GM18909 (cell line): ENCODE measurements around the gene KIAA1217.

Experiments used
- ATAC-seq: cut with Tn5 transposase; IDR thresholded peaks from one replicate; pipeline ENCODE4 v1.9.1; 2021; ENCODE audit warnings: mild to moderate bottlenecking; ENCODE audit not compliant: unreplicated experiment, poor library complexity

The KIAA1217 gene

GRCh38 chr10:24240041-24240751 lies 31.3 kb downstream of the KIAA1217 start:
- ATAC-seq: no peak

GRCh38 chr10:24241536-24242040 lies 32.6 kb downstream of the KIAA1217 start:
- no peak for ATAC-seq

- no peak for ATAC-seq
Measured at GRCh38 chr10:24242562-24242961, 33.6 kb downstream of the KIAA1217 start.

GRCh38 chr10:24246365-24246764 lies 37.4 kb downstream of the KIAA1217 start:
- no peak for ATAC-seq

- ATAC-seq: no peak
Measured at GRCh38 chr10:24247841-24248240, 38.9 kb downstream of the KIAA1217 start.

GRCh38 chr10:24249829-24250415 lies 41.0 kb downstream of the KIAA1217 start:
- ATAC-seq: no peak

- no peak for ATAC-seq
Measured at GRCh38 chr10:24251547-24251946, 42.6 kb downstream of the KIAA1217 start.

- no peak for ATAC-seq
Measured at GRCh38 chr10:24254180-24254579, 45.2 kb downstream of the KIAA1217 start.

GRCh38 chr10:24255115-24255880 lies 46.4 kb downstream of the KIAA1217 start:
- no peak for ATAC-seq

- no peak for ATAC-seq
Measured at GRCh38 chr10:24255881-24256311, 47.0 kb downstream of the KIAA1217 start.

GRCh38 chr10:24256619-24257107 lies 47.7 kb downstream of the KIAA1217 start:
- ATAC-seq: no peak

GRCh38 chr10:24257588-24257987 lies 48.6 kb downstream of the KIAA1217 start:
- no peak for ATAC-seq

- ATAC-seq: no peak
Measured at GRCh38 chr10:24259365-24260130, 50.6 kb downstream of the KIAA1217 start.

- no peak for ATAC-seq
Measured at GRCh38 chr10:24261627-24262026, 52.7 kb downstream of the KIAA1217 start.

- ATAC-seq: no peak
Measured at GRCh38 chr10:24262929-24263590, 54.1 kb downstream of the KIAA1217 start.

GRCh38 chr10:24269476-24269875 lies 60.5 kb downstream of the KIAA1217 start:
- no peak for ATAC-seq

GRCh38 chr10:24272374-24272773 lies 63.4 kb downstream of the KIAA1217 start:
- ATAC-seq: no peak

- no peak for ATAC-seq
Measured at GRCh38 chr10:24277277-24277676, 68.3 kb downstream of the KIAA1217 start.

- ATAC-seq: no peak
Measured at GRCh38 chr10:24277771-24278170, 68.8 kb downstream of the KIAA1217 start.
